ENCODE data around the gene GID8. TPM values are rescaled to one million over a fixed set of nuclear protein-coding genes. Genes with fewer than 3 reads are reported as not detected.

The GID8 gene
- total and polyA plus RNA-seq, 11 donors: 6.2 to 22.2 (median 15.9) TPM

- no peak overlapping the region for H3K27ac ChIP-seq
- no peak for DNase-seq
- H3K4me1 ChIP-seq: no peaks in the 10 kb centered on the region
- WGBS, 4 donors: 68 to 76% (median 71%) methylated on average over 9 to 11 of the region's 11 CpGs
- H3K9me3 ChIP-seq: no peaks in the 10 kb centered on the region
- no peak for ATAC-seq
- H3K27me3 ChIP-seq: peaks cover 7 to 78% (median 22%) of the 10 kb centered on the region in 9 donors
- no peak overlapping the region for H3K4me3 ChIP-seq
- TF ChIP-seq POLR2A (IDR thresholded peaks at IDR 0.05) (no peak), CTCF (IDR thresholded peaks at IDR 0.05) (no peak)
- no peaks in the 10 kb centered on the region for H3K36me3 ChIP-seq
- intact Hi-C loops (cut with DNase I): loop anchor here in 1 of 10 donors (10.0 kb wide), 1 partner anchor 331 kb away; no protein-coding TSS in a partner anchor
These were observed 57.5 kb downstream of the GID8 start for GRCh38 chr20:62995481-62995880.

- WGBS, 4 donors: 76 to 80% (median 78%) methylated on average over 21 to 25 of the region's 25 CpGs
- intact Hi-C loops (cut with DNase I): loop anchor here in 1 of 10 donors (10.0 kb wide), 1 partner anchor 331 kb away; no protein-coding TSS in a partner anchor
- Histone ChIP-seq H3K36me3 (no peaks in the 10 kb centered on the region), H3K4me3 (no peak overlapping the region), H3K9me3 (no peaks in the 10 kb centered on the region), H3K27me3 (peaks cover 7 to 81% (median 26%) of the 10 kb centered on the region in 9 donors), H3K27ac (no peak overlapping the region), H3K4me1 (no peaks in the 10 kb centered on the region)
- DNase-seq (peak in 2 of 5 donors; percentile 5 to 44), ATAC-seq (peak in 1 of 4 donors; percentile 7)
- TF ChIP-seq POLR2A (IDR thresholded peaks at IDR 0.05): no peak
- TF ChIP-seq CTCF (IDR thresholded peaks at IDR 0.05): no peak
These were observed 58.1 kb downstream of the GID8 start for GRCh38 chr20:62995898-62996595.

GRCh38 chr20:62996596-62996982 is 58.6 kb downstream of the GID8 start:
- Histone ChIP-seq H3K4me1 (no peaks in the 10 kb centered on the region), H3K36me3 (no peaks in the 10 kb centered on the region), H3K9me3 (no peaks in the 10 kb centered on the region), H3K27ac (no peak overlapping the region), H3K4me3 (no peak overlapping the region), H3K27me3 (peaks cover 7 to 82% (median 31%) of the 10 kb centered on the region in 9 donors)
- DNase-seq: peak in 1 of 5 donors; percentile 46
- no peak for TF ChIP-seq CTCF (IDR thresholded peaks at IDR 0.05)
- no peak for ATAC-seq
- 85 to 87% (median 87%) methylated on average over 13 to 14 of the region's 14 CpGs for WGBS, 4 donors
- intact Hi-C loops (cut with DNase I): loop anchor here in 1 of 10 donors (10.0 kb wide), 1 partner anchor 332 kb away; no protein-coding TSS in a partner anchor

- Histone ChIP-seq H3K36me3 (no peaks in the 10 kb centered on the region), H3K4me3 (no peak overlapping the region), H3K27me3 (peaks cover 8 to 82% (median 38%) of the 10 kb centered on the region in 9 donors), H3K9me3 (no peaks in the 10 kb centered on the region), H3K4me1 (no peaks in the 10 kb centered on the region), H3K27ac (no peak overlapping the region)
- TF ChIP-seq POLR2A (IDR thresholded peaks at IDR 0.05) (no peak), CTCF (IDR thresholded peaks at IDR 0.05) (no peak)
- DNase-seq (no peak), ATAC-seq (peak in 2 of 4 donors; percentile 18 to 26)
- WGBS, 4 donors: 25 to 40% (median 32%) methylated on average over 19 to 20 of the region's 20 CpGs
- intact Hi-C loops (cut with DNase I): loop anchor here in 1 of 10 donors (10.0 kb wide), 1 partner anchor 333 kb away; no protein-coding TSS in a partner anchor
These were observed 59.6 kb downstream of the GID8 start for GRCh38 chr20:62997417-62998035.
